ENCODE results near the gene ARF3. TPM values are rescaled to one million over a fixed set of nuclear protein-coding genes. Genes with fewer than 3 reads are reported as not detected.

Gene ARF3
- total and polyA plus RNA-seq, 9 of the 15 experiments (the other 6 are each of a cell fraction or from before 2014, with no cell fraction given) = 5.9 to 170 (median 64.4) TPM

GRCh38 chr12:48929551-48929950, 27.7 kb downstream of the ARF3 start:
- CTCF ChIA-PET (ENCODE audit: low intra/inter-chr PET ratio) = no interaction called here
- Histone ChIP-seq H3K36me3 (ENCODE audit: control insufficient read depth, insufficient read depth, low read length) (peaks cover 58% of the 10 kb centered on the region), H3K4me2 (ENCODE audit: insufficient read depth, low read length) (no peak overlapping the region), H3K79me2 (ENCODE audit: control insufficient read depth, insufficient read depth, low read length) (no peaks in the 10 kb centered on the region), H2AFZ (ENCODE audit: low read depth, low read length) (no peak overlapping the region), H4K20me1 (replicated peaks; ENCODE audit: control insufficient read depth, insufficient read depth, low read length) (no peaks in the 10 kb centered on the region), H3K9me3 (replicated peaks; ENCODE audit: control insufficient read depth, insufficient read depth, low read depth, low read length) (no peaks in the 10 kb centered on the region), H3K4me1 (replicated peaks in 1 of 2; ENCODE audit: control insufficient read depth in 2 of 2, insufficient read depth in 2 of 2, low read length in 2 of 2) (no peaks in the 10 kb centered on the region), H3K9me1 (ENCODE audit: control insufficient read depth, insufficient read depth, low read length) (peaks cover 4% of the 10 kb centered on the region), H3K27ac (ENCODE audit: extremely low read depth, low read depth, low read length) (no peak overlapping the region), H3K27me3 (ENCODE audit: control insufficient read depth in 2 of 2, insufficient read depth in 2 of 2, low read length in 2 of 2) (no peaks in the 10 kb centered on the region), H3K4me3 (no peak overlapping the region), H3K9ac (ENCODE audit: insufficient read depth in 1 of 2, low read depth in 2 of 2, low read length in 2 of 2) (no peak overlapping the region)
- no peak for FAIRE-seq
- no peak for ATAC-seq
- POLR2A ChIA-PET = interaction anchor here (0.6 to 0.9 kb wide), 3 partner anchors 11 to 1222 kb away, joined by 3 to 4 read pairs (median 3); partner anchors contain the start of gene DDX23
- intact Hi-C loops (cut with micrococcal nuclease) = no loop called here
- 50% methylated on average over 1 of the region's 1 CpG for WGBS (ENCODE audit: insufficient coverage, low coverage, missing lambda C conversion rate)
- TF ChIP-seq CBFA2T2 (conservative IDR thresholded peaks at IDR 0.05) = no peak
- TF ChIP-seq ZSCAN29 (IDR thresholded peaks at IDR 0.05) = no peak
- TF ChIP-seq, protein P1, sequence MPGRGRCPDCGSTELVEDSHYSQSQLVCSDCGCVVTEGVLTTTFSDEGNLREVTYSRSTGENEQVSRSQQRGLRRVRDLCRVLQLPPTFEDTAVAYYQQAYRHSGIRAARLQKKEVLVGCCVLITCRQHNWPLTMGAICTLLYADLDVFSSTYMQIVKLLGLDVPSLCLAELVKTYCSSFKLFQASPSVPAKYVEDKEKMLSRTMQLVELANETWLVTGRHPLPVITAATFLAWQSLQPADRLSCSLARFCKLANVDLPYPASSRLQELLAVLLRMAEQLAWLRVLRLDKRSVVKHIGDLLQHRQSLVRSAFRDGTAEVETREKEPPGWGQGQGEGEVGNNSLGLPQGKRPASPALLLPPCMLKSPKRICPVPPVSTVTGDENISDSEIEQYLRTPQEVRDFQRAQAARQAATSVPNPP (IDR thresholded peaks at IDR 0.05; ENCODE audit: borderline replicate concordance, insufficient read depth, insufficient read length) = no peak
- TF ChIP-seq FIP1L1 (IDR thresholded peaks at IDR 0.05; ENCODE audit: low read depth, low read length, poor library complexity, severe bottlenecking) = no peak
- in situ Hi-C loops (cut with MboI) = no loop called here
- BruUV-seq (replicated peaks) = no TSS peak
- DNase-seq (ENCODE audit: extremely low read depth in 1 of 4, low spot score in 3 of 4) = no peak

DNA sequence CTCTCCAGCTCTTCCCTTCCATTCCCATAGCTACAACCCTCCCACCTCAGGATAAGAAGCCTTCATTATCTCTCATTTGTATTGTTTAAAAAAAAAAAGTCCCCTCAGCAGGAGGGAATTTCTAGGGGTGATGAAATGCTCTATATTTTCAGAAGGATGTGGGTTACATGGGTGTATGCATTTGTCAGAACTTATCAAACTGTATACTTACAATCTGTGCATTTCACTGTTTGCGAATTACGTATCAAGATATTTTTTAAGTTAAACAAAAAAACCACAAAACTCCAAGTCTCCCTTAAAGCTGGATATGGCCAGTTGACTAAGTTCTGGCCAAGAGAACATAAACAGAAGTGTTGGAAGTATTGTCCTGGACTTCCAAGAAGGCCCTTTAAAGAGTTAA, 30.0 kb downstream of the ARF3 start:
- Histone ChIP-seq H3K9ac (ENCODE audit: insufficient read depth in 1 of 2, low read depth in 2 of 2, low read length in 2 of 2) (no peak overlapping the region), H3K27ac (ENCODE audit: extremely low read depth, low read depth, low read length) (no peak overlapping the region), H3K36me3 (ENCODE audit: control insufficient read depth, insufficient read depth, low read length) (peaks cover 47% of the 10 kb centered on the region; the same call in 2 of the 3 replicates), H3K27me3 (ENCODE audit: control insufficient read depth in 2 of 2, insufficient read depth in 2 of 2, low read length in 2 of 2) (no peaks in the 10 kb centered on the region), H4K20me1 (replicated peaks; ENCODE audit: control insufficient read depth, insufficient read depth, low read length) (no peaks in the 10 kb centered on the region), H3K79me2 (ENCODE audit: control insufficient read depth, insufficient read depth, low read length) (no peaks in the 10 kb centered on the region), H3K4me2 (ENCODE audit: insufficient read depth, low read length) (no peak overlapping the region), H2AFZ (ENCODE audit: low read depth, low read length) (no peak overlapping the region), H3K4me3 (no peak overlapping the region), H3K4me1 (replicated peaks in 1 of 2; ENCODE audit: control insufficient read depth in 2 of 2, insufficient read depth in 2 of 2, low read length in 2 of 2) (no peaks in the 10 kb centered on the region), H3K9me1 (ENCODE audit: control insufficient read depth, insufficient read depth, low read length) (no peaks in the 10 kb centered on the region), H3K9me3 (replicated peaks; ENCODE audit: control insufficient read depth, insufficient read depth, low read depth, low read length) (no peaks in the 10 kb centered on the region)
- CTCF ChIA-PET (ENCODE audit: low intra/inter-chr PET ratio) = no interaction called here
- POLR2A ChIA-PET = no interaction called here
- in situ Hi-C loops (cut with MboI) = no loop called here
- BruUV-seq (replicated peaks) = no TSS peak
- FAIRE-seq (no peak), ATAC-seq (no peak), DNase-seq (ENCODE audit: extremely low read depth in 1 of 4, low spot score in 3 of 4) (no peak)
- intact Hi-C loops (cut with micrococcal nuclease) = no loop called here
- 96% methylated on average over 2 of the region's 2 CpGs for WGBS (ENCODE audit: insufficient coverage, low coverage, missing lambda C conversion rate)
- TF ChIP-seq HMG20A (CRISPR knock-in tag; conservative IDR thresholded peaks at IDR 0.05) (no peak), CLOCK (CRISPR knock-in tag; IDR thresholded peaks at IDR 0.05; ENCODE audit: borderline replicate concordance) (no peak)
- TF ChIP-seq, protein P2, sequence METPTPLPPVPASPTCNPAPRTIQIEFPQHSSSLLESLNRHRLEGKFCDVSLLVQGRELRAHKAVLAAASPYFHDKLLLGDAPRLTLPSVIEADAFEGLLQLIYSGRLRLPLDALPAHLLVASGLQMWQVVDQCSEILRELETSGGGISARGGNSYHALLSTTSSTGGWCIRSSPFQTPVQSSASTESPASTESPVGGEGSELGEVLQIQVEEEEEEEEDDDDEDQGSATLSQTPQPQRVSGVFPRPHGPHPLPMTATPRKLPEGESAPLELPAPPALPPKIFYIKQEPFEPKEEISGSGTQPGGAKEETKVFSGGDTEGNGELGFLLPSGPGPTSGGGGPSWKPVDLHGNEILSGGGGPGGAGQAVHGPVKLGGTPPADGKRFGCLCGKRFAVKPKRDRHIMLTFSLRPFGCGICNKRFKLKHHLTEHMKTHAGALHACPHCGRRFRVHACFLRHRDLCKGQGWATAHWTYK (CRISPR knock-in tag; IDR thresholded peaks at IDR 0.05) = no peak

Data from K562 (cell line).